ENCODE measurements around the gene B9D1. TPM values are rescaled to one million over a fixed set of nuclear protein-coding genes. Genes with fewer than 3 reads are reported as not detected.

Gene B9D1
- total RNA-seq, 3 donors from 2014 or later (not counting 1 experiment from before 2014, with no cell fraction given): 3.1 to 7.5 (median 3.7) TPM

GRCh38 chr17:19380481-19381301, 18.2 kb upstream of the B9D1 start:
- no peak overlapping the region for H3K27ac ChIP-seq (ENCODE audit: low read length)
- DNase-seq (no peak), ATAC-seq (no peak)
- H3K27me3 ChIP-seq (ENCODE audit: control insufficient read depth, insufficient read depth, low read length): no peaks in the 10 kb centered on the region
- H3K4me1 ChIP-seq (ENCODE audit: control insufficient read depth, insufficient read depth, low read length): peaks cover 25% of the 10 kb centered on the region
- Mint-ChIP-seq H3K36me3 (no peaks in the 10 kb centered on the region), H3K27ac (no peak overlapping the region), H3K4me1 (peaks cover 31 to 52% of the 10 kb centered on the region in 2 donors), H3K27me3 (ENCODE audit: low read depth in 2 of 2) (no peaks in the 10 kb centered on the region), H3K9me3 (no peaks in the 10 kb centered on the region), H3K4me3 (peak overlapping the region; percentile 25)
- no peak overlapping the region for H3K4me3 ChIP-seq (ENCODE audit: low read length)
- no peak for TF ChIP-seq CTCF (IDR thresholded peaks at IDR 0.05)
- 97% methylated on average over 28 of the region's 29 CpGs for WGBS (ENCODE audit: insufficient coverage)
- H3K9me3 ChIP-seq (ENCODE audit: control insufficient read depth, insufficient read depth, low read length): no peaks in the 10 kb centered on the region
- peaks cover 48% of the 10 kb centered on the region for H3K36me3 ChIP-seq (ENCODE audit: control insufficient read depth, insufficient read depth, low read length)
- intact Hi-C loops (cut with micrococcal nuclease): no loop called here

GRCh38 chr17:19379361-19380065, 17.0 kb upstream of the B9D1 start:
- H3K27me3 ChIP-seq (ENCODE audit: control insufficient read depth, insufficient read depth, low read length): no peaks in the 10 kb centered on the region
- peak overlapping the region; percentile 21 to 98 for H3K27ac Mint-ChIP-seq
- no peak overlapping the region for H3K4me3 ChIP-seq (ENCODE audit: low read length)
- no peaks in the 10 kb centered on the region for H3K36me3 Mint-ChIP-seq
- DNase-seq: peak in 1 of 2 donors; percentile 27
- peaks cover 34 to 52% of the 10 kb centered on the region in 2 donors for H3K4me1 Mint-ChIP-seq
- no peaks in the 10 kb centered on the region for H3K9me3 Mint-ChIP-seq
- no peak for TF ChIP-seq CTCF (IDR thresholded peaks at IDR 0.05)
- no peak for ATAC-seq
- peaks cover 46% of the 10 kb centered on the region for H3K36me3 ChIP-seq (ENCODE audit: control insufficient read depth, insufficient read depth, low read length)
- H3K9me3 ChIP-seq (ENCODE audit: control insufficient read depth, insufficient read depth, low read length): no peaks in the 10 kb centered on the region
- peak overlapping the region; percentile 99 for H3K4me3 Mint-ChIP-seq
- WGBS (ENCODE audit: insufficient coverage): 94% methylated on average over 12 of the region's 13 CpGs
- H3K27ac ChIP-seq (ENCODE audit: low read length): no peak overlapping the region
- intact Hi-C loops (cut with micrococcal nuclease): no loop called here
- H3K27me3 Mint-ChIP-seq (ENCODE audit: low read depth in 2 of 2): no peaks in the 10 kb centered on the region
- H3K4me1 ChIP-seq (ENCODE audit: control insufficient read depth, insufficient read depth, low read length): peaks cover 25% of the 10 kb centered on the region

- no peak for TF ChIP-seq CTCF (IDR thresholded peaks at IDR 0.05)
- peak within 1 kb of the TSS; percentile 91 for H3K27ac ChIP-seq (ENCODE audit: low read length)
- Mint-ChIP-seq H3K4me1 (peaks cover 35 to 52% of the 10 kb centered on the region in 2 donors), H3K27me3 (ENCODE audit: low read depth in 2 of 2) (no peaks in the 10 kb centered on the region), H3K9me3 (no peaks in the 10 kb centered on the region), H3K4me3 (peak within 1 kb of the TSS; percentile 99), H3K36me3 (no peaks in the 10 kb centered on the region), H3K27ac (peak within 1 kb of the TSS; percentile 97 to 98)
- no peaks in the 10 kb centered on the region for H3K27me3 ChIP-seq (ENCODE audit: control insufficient read depth, insufficient read depth, low read length)
- peak within 1 kb of the TSS; percentile 99 for H3K4me3 ChIP-seq (ENCODE audit: low read length)
- 28% methylated on average over 69 of the region's 69 CpGs for WGBS (ENCODE audit: insufficient coverage)
- peaks cover 37% of the 10 kb centered on the region for H3K36me3 ChIP-seq (ENCODE audit: control insufficient read depth, insufficient read depth, low read length)
- no peaks in the 10 kb centered on the region for H3K9me3 ChIP-seq (ENCODE audit: control insufficient read depth, insufficient read depth, low read length)
- H3K4me1 ChIP-seq (ENCODE audit: control insufficient read depth, insufficient read depth, low read length): peaks cover 29% of the 10 kb centered on the region
- peak in 1 of 3 donors; percentile 2 for ATAC-seq
- DNase-seq: no peak
- intact Hi-C loops (cut with micrococcal nuclease): loop anchor here (1.0 kb wide), 1 partner anchor 16 kb away; the partner anchor contains the start of gene B9D1
Measured at GRCh38 chr17:19378416-19379360, 16.2 kb upstream of the B9D1 start, which contains the start of gene MAPK7. Gene MAPK7, plus strand, starts transcription at chr17:19378498. Its CDS starts 403 bp downstream, at chr17:19378901.

Measured in natural killer cell (primary cell).